Mesendoderm (in vitro differentiated cells): ENCODE measurements around the gene PRDM4.
"Not testable (repeated sequence)": the region's sequence is repeated elsewhere in the genome, so short reads cannot be mapped to it uniquely, and the experiment has no call there.

Source experiments
- DNase-seq: peaks from one replicate; pipeline ENCODE4 v3.0.0; 2013
- H2AK5ac ChIP-seq: 2 replicates; pipeline ENCODE4 v1.6.1; 2013; ENCODE audit warnings: low read length, inconsistent platforms
- H2BK120ac ChIP-seq: 2 replicates; pipeline ENCODE4 v1.6.1; 2013; ENCODE audit warnings: low read depth, mild to moderate bottlenecking, low read length, moderate library complexity, mixed read lengths
- H2BK15ac ChIP-seq: replicated peaks from 2 replicates; pipeline ENCODE4 v1.6.1; 2013; ENCODE audit warnings: low read depth, mild to moderate bottlenecking, moderate library complexity
- H2BK5ac ChIP-seq: 2 replicates; pipeline ENCODE4 v1.6.1; 2013; ENCODE audit warnings: low read length, inconsistent platforms
- H3K18ac ChIP-seq: 2 replicates; pipeline ENCODE4 v1.6.1; 2013; ENCODE audit warnings: mild to moderate bottlenecking, low read length, mixed read lengths
- H3K23ac ChIP-seq: one replicate; pipeline ENCODE4 v1.6.1; 2013; ENCODE audit warnings: low read length
- H3K27ac ChIP-seq: 2 replicates; pipeline ENCODE4 v1.5.1; 2013; ENCODE audit warnings: low read depth, mild to moderate bottlenecking, inconsistent platforms, low read length, moderate library complexity
- H3K27me3 ChIP-seq: 2 replicates; pipeline ENCODE4 v1.6.1; 2013; ENCODE audit warnings: low read length, control low read depth, mild to moderate bottlenecking, inconsistent platforms; ENCODE audit not compliant: insufficient read depth, poor library complexity
- H3K36me3 ChIP-seq: 2 replicates; pipeline ENCODE4 v1.6.1; 2013; ENCODE audit warnings: low read length, inconsistent platforms; ENCODE audit not compliant: control insufficient read depth, insufficient read depth
- H3K4ac ChIP-seq: one replicate; pipeline ENCODE4 v1.6.1; 2013; ENCODE audit warnings: low read depth, mild to moderate bottlenecking, low read length, moderate library complexity
- H3K4me1 ChIP-seq: 2 replicates; pipeline ENCODE4 v1.6.1; 2013; ENCODE audit warnings: low read depth, low read length, inconsistent platforms; ENCODE audit not compliant: control insufficient read depth
- H3K4me2 ChIP-seq: 2 replicates; pipeline ENCODE4 v1.6.1; 2013; ENCODE audit warnings: low read length
- H3K4me3 ChIP-seq: 2 replicates; pipeline ENCODE4 v1.5.1; 2013; ENCODE audit warnings: mild to moderate bottlenecking, low read length
- H3K56ac ChIP-seq: one replicate; pipeline ENCODE4 v1.6.1; 2013; ENCODE audit warnings: low read length
- H3K79me1 ChIP-seq: 2 replicates; pipeline ENCODE4 v1.6.1; 2013; ENCODE audit warnings: low read length, inconsistent platforms
- H3K79me2 ChIP-seq: 2 replicates; pipeline ENCODE4 v1.6.1; 2013; ENCODE audit warnings: mild to moderate bottlenecking, low read length; ENCODE audit not compliant: control insufficient read depth, insufficient read depth
- H3K9ac ChIP-seq: 2 replicates; pipeline ENCODE4 v1.6.1; 2013; ENCODE audit warnings: low read length, inconsistent platforms
- H4K5ac ChIP-seq: one replicate; pipeline ENCODE4 v1.6.1; 2013; ENCODE audit warnings: low read length
- H4K8ac ChIP-seq: one replicate; pipeline ENCODE4 v1.6.1; 2013; ENCODE audit warnings: low read depth, mild to moderate bottlenecking, control low read depth, low read length, moderate library complexity
- WGBS: extraction: QIAGEN DNeasy Blood & Tissue Kit; methylation state at CpG from one replicate; pipeline ENCODE4 v1.1.7; 2013; ENCODE audit warnings: low lambda C conversion rate, missing lambda C conversion rate; ENCODE audit not compliant: insufficient coverage; ENCODE audit errors: extremely low coverage; 5-methylcytosine and 5-hydroxymethylcytosine counted together

Gene PRDM4

GRCh38 chr12:107730618-107731341 is 30.2 kb downstream of the PRDM4 start:
- Histone ChIP-seq H3K36me3 (peaks cover 5% of the 10 kb centered on the region), H3K18ac (no peak overlapping the region), H3K79me1 (no peaks in the 10 kb centered on the region), H2BK5ac (no peak overlapping the region), H4K5ac (no peak overlapping the region), H4K8ac (no peak overlapping the region), H2AK5ac (no peak overlapping the region), H3K4me1 (no peaks in the 10 kb centered on the region), H3K23ac (no peak overlapping the region), H3K27ac (no peak overlapping the region), H3K27me3 (no peaks in the 10 kb centered on the region), H3K4me2 (no peak overlapping the region), H3K4me3 (no peak overlapping the region), H3K9ac (no peak overlapping the region), H2BK120ac (no peak overlapping the region), H2BK15ac (no peak overlapping the region), H3K56ac (no peak overlapping the region), H3K4ac (no peak overlapping the region), H3K79me2 (no peaks in the 10 kb centered on the region)
- no peak for DNase-seq
- WGBS: no CpG with 5 or more reads among the region's 4 CpGs

- not testable (repeated sequence) for H3K27me3 ChIP-seq, H3K79me1 ChIP-seq, H3K4me3 ChIP-seq, H3K56ac ChIP-seq, H3K4me2 ChIP-seq, H2BK5ac ChIP-seq, H3K9ac ChIP-seq, H2AK5ac ChIP-seq, H3K4me1 ChIP-seq, DNase-seq, H3K18ac ChIP-seq, H4K8ac ChIP-seq, H3K36me3 ChIP-seq, H3K4ac ChIP-seq, H3K27ac ChIP-seq, H3K23ac ChIP-seq, H4K5ac ChIP-seq, H2BK15ac ChIP-seq, H3K79me2 ChIP-seq, H2BK120ac ChIP-seq
- WGBS: no CpG with 5 or more reads among the region's 1 CpG
These were observed 33.2 kb downstream of the PRDM4 start for GRCh38 chr12:107727742-107728141.

DNA sequence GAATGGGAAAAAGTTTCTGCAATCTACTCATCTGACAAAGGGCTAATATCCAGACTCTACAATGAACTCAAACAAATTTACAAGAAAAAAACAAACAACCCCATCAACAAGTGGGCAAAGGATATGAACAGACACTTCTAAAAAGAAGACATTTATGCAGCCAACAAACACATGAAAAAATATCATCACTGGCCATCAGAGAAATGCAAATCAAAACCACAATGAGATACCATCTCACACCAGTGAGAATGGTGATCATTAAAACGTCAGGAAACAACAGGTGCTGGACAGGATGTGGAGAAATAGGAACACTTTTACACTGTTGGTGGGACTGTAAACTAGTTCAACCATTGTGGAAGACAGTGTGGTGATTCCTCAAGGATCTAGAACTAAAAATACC is 33.6 kb downstream of the PRDM4 start:
- H3K27ac ChIP-seq, H3K4ac ChIP-seq, H3K79me1 ChIP-seq, H2BK15ac ChIP-seq, H3K4me3 ChIP-seq, H3K18ac ChIP-seq, H3K23ac ChIP-seq, DNase-seq, H3K4me1 ChIP-seq, H4K8ac ChIP-seq, H3K56ac ChIP-seq, H2BK5ac ChIP-seq, H3K79me2 ChIP-seq, H2AK5ac ChIP-seq, H3K36me3 ChIP-seq, H4K5ac ChIP-seq, H3K27me3 ChIP-seq, H3K9ac ChIP-seq, H3K4me2 ChIP-seq, H2BK120ac ChIP-seq: not testable (repeated sequence)
- WGBS: no CpG with 5 or more reads among the region's 1 CpG

DNA sequence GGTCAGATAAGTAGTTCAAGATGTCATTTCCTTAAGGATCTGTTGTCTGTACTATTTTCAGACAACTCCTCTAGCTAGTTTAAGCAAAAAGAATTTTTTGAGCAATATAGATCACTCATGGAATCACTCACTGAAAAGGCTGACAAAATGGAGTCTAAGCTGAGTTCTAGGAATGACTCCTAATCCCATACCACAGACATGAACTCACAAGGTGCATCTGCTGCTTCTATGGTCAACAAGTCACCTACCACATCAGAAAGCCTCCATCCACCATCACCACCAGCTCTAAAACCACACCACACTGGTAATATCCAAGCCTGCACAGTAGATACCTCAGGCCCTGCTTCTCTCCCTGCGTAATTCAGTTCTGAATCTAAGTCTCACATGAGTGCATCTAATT is 42.3 kb downstream of the PRDM4 start:
- H3K4me2 ChIP-seq: no peak overlapping the region
- H3K56ac ChIP-seq: no peak overlapping the region
- no peak overlapping the region for H3K4ac ChIP-seq
- H3K79me2 ChIP-seq: no peaks in the 10 kb centered on the region
- no peak overlapping the region for H3K23ac ChIP-seq
- H3K36me3 ChIP-seq: peaks cover 1% of the 10 kb centered on the region
- no peak for DNase-seq
- H3K18ac ChIP-seq: no peak overlapping the region
- H3K4me3 ChIP-seq: no peak overlapping the region
- WGBS: no CpG with 5 or more reads among the region's 1 CpG
- H3K79me1 ChIP-seq: no peaks in the 10 kb centered on the region
- H4K5ac ChIP-seq: no peak overlapping the region
- no peak overlapping the region for H2BK15ac ChIP-seq
- no peaks in the 10 kb centered on the region for H3K4me1 ChIP-seq
- H2BK120ac ChIP-seq: no peak overlapping the region
- H3K27ac ChIP-seq: no peak overlapping the region
- no peaks in the 10 kb centered on the region for H3K27me3 ChIP-seq
- H3K9ac ChIP-seq: no peak overlapping the region
- H4K8ac ChIP-seq: no peak overlapping the region
- H2BK5ac ChIP-seq: no peak overlapping the region
- H2AK5ac ChIP-seq: no peak overlapping the region

- Histone ChIP-seq H2BK120ac (no peak overlapping the region), H3K4me1 (no peaks in the 10 kb centered on the region), H4K5ac (no peak overlapping the region), H3K4me3 (no peak overlapping the region), H3K4ac (no peak overlapping the region), H3K23ac (no peak overlapping the region), H4K8ac (no peak overlapping the region), H3K4me2 (no peak overlapping the region), H2BK5ac (no peak overlapping the region), H3K36me3 (peaks cover 5% of the 10 kb centered on the region), H3K79me2 (no peaks in the 10 kb centered on the region), H3K56ac (no peak overlapping the region), H3K27me3 (no peaks in the 10 kb centered on the region), H3K18ac (no peak overlapping the region), H3K79me1 (no peaks in the 10 kb centered on the region), H3K27ac (no peak overlapping the region), H2AK5ac (no peak overlapping the region), H2BK15ac (no peak overlapping the region), H3K9ac (no peak overlapping the region)
- no peak for DNase-seq
These were observed 45.2 kb downstream of the PRDM4 start for GRCh38 chr12:107715780-107716179.

DNA sequence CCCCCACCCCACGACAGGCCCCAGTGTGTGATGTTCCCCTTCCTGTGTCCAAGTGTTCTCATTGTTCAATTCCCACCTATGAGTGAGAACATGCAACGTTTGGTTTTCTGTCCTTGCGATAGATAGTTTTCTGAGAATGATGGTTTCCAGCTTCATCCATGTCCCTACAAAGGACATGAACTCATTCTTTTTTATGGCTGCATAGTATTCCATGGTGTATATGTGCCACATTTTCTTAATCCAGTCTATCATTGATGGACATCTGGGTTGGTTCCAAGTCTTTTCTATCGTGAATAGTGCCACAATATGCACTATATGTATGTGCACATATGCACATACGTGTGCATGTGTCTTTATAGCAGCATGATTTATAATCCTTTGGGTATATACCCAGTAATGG is 55.4 kb downstream of the PRDM4 start:
- not testable (repeated sequence) for H2BK120ac ChIP-seq, H3K4me3 ChIP-seq, H2AK5ac ChIP-seq, H3K27ac ChIP-seq, H3K9ac ChIP-seq, DNase-seq, H3K18ac ChIP-seq, H4K8ac ChIP-seq, H4K5ac ChIP-seq, H3K4me2 ChIP-seq, H3K4me1 ChIP-seq, H3K79me1 ChIP-seq, H2BK15ac ChIP-seq, H3K56ac ChIP-seq, H3K23ac ChIP-seq, H3K79me2 ChIP-seq, H3K4ac ChIP-seq, H2BK5ac ChIP-seq, H3K27me3 ChIP-seq, H3K36me3 ChIP-seq
- WGBS: no CpG with 5 or more reads among the region's 5 CpGs
